ENCODE results near the gene TTLL9. TPM values are rescaled to one million over a fixed set of nuclear protein-coding genes. Genes with fewer than 3 reads are reported as not detected.
A peak's percentile ranks its signal among the peaks of the same experiment; 100 is the strongest.

TTLL9 gene
- total RNA-seq, 2 experiments from 2014 or later, result not detected

DNA sequence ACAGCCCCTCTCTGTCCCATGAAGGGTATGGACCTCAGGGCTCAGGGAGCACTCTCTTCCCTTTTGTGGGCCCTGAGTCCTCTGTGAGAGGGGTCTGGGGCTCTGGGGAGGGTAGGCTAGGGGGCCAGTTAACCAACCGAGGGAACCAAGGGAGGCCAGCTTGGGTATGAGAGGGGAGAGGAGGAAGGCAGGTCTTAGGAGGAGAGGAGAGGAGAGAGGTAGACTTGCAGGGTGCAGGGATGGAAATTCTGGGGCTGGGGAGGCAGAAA lies 827 bp upstream of the TTLL9 start:
- POLR2A ChIA-PET, result no interaction called here
- H3K36me3 Mint-ChIP-seq, result no peaks in the 10 kb centered on the region
- peak overlapping the region; percentile 82 for H3K4me3 Mint-ChIP-seq
- peak; percentile 18 for ATAC-seq (ENCODE audit: low read depth)
- H3K27ac Mint-ChIP-seq, result no peak overlapping the region
- peaks cover 72% of the 10 kb centered on the region for H3K27me3 Mint-ChIP-seq
- peaks cover 11% of the 10 kb centered on the region for H3K4me1 Mint-ChIP-seq
- DNase-seq, result no peak
- H3K9me3 Mint-ChIP-seq, result no peaks in the 10 kb centered on the region

DNA sequence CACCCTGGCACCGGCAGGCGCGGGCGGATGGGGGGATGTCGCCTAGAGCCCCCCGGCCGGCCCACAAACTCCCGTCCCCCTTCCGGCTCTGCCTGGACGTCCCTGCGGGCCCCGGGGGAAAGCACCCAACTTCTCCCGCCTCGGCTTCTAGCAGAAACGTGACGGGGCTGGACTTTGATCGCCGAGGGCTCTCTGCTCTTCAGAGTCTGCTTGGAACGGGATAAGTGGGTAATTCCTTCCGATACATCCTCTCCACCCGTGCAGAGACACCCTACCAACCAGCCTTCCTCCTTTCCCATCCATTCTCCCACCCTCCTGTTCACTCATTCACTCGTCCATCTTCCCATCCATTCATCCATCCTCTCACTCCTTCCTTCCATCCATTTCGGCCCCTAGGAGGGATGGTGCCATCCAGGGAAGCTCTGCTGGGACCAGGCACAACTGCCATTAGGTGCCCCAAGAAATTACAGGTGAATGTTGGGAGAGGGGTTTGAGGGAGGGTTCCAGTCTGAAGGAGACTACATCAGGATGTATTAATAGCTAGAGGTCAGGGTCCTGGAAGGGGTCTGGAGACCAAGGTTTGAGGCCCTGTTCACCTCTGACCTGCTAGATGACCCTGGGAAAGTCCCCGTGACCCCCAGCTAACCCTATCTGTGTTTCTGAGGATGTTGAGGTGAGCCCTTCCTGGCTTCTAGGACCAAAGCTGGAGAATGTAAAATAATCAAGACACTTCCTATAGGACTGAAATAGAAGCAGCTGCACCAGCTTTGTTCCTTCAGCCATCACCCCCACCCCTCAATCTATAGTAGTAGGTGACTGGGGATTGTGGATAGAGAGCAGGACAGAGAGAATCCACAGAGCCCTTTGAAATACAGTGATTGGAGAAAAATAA lies 538 bp downstream of the TTLL9 start:
- H3K36me3 Mint-ChIP-seq, result no peaks in the 10 kb centered on the region
- no peak overlapping the region for H3K27ac Mint-ChIP-seq
- ATAC-seq (ENCODE audit: low read depth) (no peak), DNase-seq (no peak)
- POLR2A ChIA-PET, result no interaction called here
- peak overlapping the region; percentile 70 for H3K4me3 Mint-ChIP-seq
- peaks cover 11% of the 10 kb centered on the region for H3K4me1 Mint-ChIP-seq
- peaks cover 65% of the 10 kb centered on the region for H3K27me3 Mint-ChIP-seq
- H3K9me3 Mint-ChIP-seq, result no peaks in the 10 kb centered on the region

DNA sequence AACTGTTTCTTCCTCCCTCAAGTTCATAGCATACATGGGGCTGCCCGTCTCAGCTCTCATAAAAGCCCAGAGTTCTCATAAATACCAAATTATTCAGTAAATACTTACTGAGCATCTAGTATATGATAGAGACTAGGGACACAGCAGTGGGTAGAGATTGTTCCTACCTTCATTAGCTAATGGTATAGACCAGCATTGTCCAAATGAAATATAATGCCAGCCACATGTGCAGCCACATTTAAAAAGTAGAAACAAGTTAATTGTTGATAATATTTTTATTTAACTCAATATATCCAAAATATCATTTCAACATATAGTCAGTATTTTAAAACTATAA lies 1.2 kb downstream of the TTLL9 start:
- Mint-ChIP-seq H3K4me1 (peaks cover 11% of the 10 kb centered on the region), H3K4me3 (no peak overlapping the region), H3K36me3 (no peaks in the 10 kb centered on the region), H3K27me3 (peaks cover 67% of the 10 kb centered on the region), H3K27ac (no peak overlapping the region), H3K9me3 (no peaks in the 10 kb centered on the region)
- ATAC-seq (ENCODE audit: low read depth) (no peak), DNase-seq (no peak)
- POLR2A ChIA-PET, result no interaction called here

DNA sequence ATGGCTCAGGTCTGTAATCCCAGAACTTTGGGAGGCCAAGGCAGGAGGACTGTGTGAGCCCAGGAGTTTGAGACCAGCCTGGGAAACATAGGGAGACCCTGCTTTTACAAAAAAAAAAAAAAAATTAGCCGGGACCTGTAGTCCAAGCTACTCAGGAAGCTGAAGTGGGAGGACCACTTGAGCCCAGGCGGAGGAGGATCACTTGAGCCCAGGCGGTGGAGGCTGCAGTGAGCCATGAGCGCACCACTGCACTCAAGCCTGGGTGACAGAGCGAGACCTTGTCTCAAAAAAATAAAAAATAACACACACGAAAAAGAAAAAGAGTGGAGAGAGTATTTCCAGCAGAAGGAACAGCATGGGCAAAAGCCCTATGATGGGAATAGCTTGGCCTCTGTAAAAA lies 2.0 kb downstream of the TTLL9 start:
- Mint-ChIP-seq H3K27me3 (peaks cover 71% of the 10 kb centered on the region), H3K9me3 (no peaks in the 10 kb centered on the region), H3K27ac (no peak overlapping the region), H3K4me3 (no peak overlapping the region), H3K36me3 (no peaks in the 10 kb centered on the region), H3K4me1 (peaks cover 11% of the 10 kb centered on the region)
- ATAC-seq (ENCODE audit: low read depth), result no peak
- no peak for DNase-seq
- POLR2A ChIA-PET, result no interaction called here

DNA sequence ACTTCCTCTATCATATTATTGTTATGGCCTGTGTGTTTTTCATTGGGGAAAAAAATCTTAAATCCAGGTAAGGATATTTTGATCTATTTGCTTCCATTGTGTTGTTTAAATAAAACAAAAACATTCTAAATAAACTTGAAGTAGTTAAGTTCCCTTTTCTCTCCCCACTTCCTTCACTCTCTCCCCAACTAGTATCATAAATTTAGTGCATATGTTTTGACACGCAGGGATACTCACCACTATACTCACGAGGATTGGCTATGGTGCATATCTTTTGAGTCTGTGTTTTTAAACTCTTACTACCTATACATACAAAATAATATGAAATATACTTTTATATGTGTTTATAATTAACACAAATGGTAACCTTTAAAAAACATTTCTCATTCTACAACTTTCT lies 5.2 kb downstream of the TTLL9 start:
- ATAC-seq (ENCODE audit: low read depth), result no peak
- Mint-ChIP-seq H3K27ac (no peak overlapping the region), H3K36me3 (no peaks in the 10 kb centered on the region), H3K9me3 (no peaks in the 10 kb centered on the region), H3K4me3 (no peak overlapping the region), H3K4me1 (peaks cover 18% of the 10 kb centered on the region), H3K27me3 (peaks cover 60% of the 10 kb centered on the region)
- DNase-seq, result no peak
- POLR2A ChIA-PET, result no interaction called here

DNA sequence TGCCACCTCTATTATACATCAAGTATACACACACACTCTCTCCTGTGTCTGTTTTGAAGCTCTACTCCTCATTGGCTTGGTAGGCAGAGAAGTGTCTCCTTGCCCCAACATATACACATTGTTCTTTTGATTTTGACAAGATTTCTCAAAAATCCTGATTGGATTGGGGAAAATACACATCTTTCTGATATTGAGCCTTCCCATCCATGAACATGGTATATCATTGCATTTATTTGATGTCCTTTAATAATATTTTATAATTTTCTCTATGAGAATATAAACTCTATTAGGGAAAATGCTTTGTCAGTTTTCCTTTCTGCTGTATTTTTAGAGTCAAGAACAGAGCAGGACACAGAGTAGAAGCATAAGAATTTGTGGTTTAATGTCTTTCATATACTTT lies 7.2 kb downstream of the TTLL9 start:
- no peak overlapping the region for H3K27ac Mint-ChIP-seq
- H3K4me1 Mint-ChIP-seq, result peaks cover 12% of the 10 kb centered on the region
- POLR2A ChIA-PET, result no interaction called here
- no peaks in the 10 kb centered on the region for H3K36me3 Mint-ChIP-seq
- H3K9me3 Mint-ChIP-seq, result no peaks in the 10 kb centered on the region
- ATAC-seq (ENCODE audit: low read depth) (no peak), DNase-seq (no peak)
- peaks cover 48% of the 10 kb centered on the region for H3K27me3 Mint-ChIP-seq
- no peak overlapping the region for H3K4me3 Mint-ChIP-seq

DNA sequence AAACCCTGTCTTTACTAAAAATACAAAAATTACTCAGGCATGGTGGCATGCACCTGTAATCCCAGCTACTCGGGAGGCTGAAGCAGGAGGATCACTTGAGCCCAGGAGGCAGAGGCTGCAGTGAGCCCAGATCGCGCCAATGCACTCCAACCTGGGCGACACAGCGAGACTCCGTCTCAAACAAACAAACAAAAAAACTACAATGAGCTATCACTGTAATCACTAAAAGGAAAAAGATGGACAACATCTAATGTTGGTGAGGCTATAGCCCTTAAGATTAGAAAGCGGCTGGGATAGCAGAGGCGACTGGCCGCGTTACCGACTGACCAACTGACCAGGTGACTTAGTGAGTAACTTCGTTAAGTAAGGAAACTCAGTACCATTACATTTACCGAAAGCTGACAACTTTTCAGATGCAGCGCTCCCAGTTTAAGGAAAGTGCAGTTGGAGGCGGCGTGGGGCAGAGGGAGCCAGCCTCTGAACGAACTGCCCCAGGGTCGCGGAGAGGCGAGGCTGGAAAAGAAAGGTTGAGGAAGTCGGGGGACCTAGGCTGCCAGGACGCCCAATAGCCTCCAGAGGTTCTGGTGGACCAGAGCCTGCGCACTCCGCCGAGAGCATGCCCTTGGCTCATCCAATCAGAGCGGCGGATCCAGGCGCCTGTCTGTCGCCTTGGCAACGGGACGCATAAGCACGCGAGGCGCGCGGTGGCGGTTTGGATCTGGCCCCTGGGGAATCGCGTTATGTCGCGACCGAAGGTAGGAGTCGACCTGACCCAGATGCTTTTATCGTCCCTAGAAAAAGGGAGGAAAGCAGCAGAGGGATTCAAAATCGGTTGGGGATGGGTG lies 8.9 kb downstream of the TTLL9 start:
- POLR2A ChIA-PET, result interaction anchor here (0.7 to 1.1 kb wide), 3 partner anchors 18 to 636 kb away, joined by 3 to 6 read pairs (median 4); no protein-coding TSS in a partner anchor
- Mint-ChIP-seq H3K9me3 (no peaks in the 10 kb centered on the region), H3K4me3 (peak overlapping the region; percentile 95), H3K27me3 (peaks cover 32% of the 10 kb centered on the region), H3K36me3 (no peaks in the 10 kb centered on the region), H3K27ac (peak overlapping the region; percentile 57), H3K4me1 (peaks cover 12% of the 10 kb centered on the region)
- DNase-seq, result peak; percentile 77
- ATAC-seq (ENCODE audit: low read depth), result peak; percentile 90

DNA sequence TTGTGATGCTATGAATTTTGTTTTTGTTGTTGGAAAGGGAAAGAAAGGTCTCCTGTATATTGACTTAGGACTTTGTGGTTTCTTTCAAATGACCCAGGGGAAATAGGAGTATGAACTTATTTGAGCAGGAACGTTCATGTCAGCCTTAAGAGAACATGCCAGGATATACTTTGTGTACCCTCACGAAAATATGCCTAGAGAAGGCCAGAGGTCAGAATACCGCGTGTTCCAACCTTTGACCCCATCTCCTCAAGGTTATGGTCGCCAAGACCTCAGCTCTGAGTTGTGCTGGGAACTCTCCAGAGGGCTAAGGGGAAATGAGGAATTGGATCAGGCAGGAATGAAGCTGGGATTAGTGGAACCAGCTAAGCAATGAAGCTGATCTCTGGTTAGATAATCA lies 11.5 kb downstream of the TTLL9 start:
- POLR2A ChIA-PET, result no interaction called here
- H3K4me1 Mint-ChIP-seq, result peaks cover 12% of the 10 kb centered on the region

DNA sequence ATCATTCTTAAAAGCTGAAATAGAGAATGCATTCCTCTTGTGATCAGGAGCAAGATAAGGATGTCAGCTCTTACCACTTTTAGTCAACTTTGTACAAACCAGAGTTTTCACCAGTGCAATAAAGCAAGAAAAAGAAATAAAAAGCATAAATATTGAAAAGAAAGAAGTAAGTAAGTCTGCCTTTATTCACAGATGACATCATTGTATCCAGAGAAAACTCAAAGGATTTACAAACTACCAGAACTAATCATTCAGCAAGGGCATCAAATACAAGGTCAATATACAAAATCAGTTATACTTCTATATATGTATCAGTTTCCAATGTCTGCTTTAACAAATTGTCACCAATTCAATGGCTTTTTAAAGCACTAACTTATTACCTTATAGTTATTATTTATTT lies 13.4 kb downstream of the TTLL9 start:
- no peak for ATAC-seq (ENCODE audit: low read depth)
- POLR2A ChIA-PET, result no interaction called here
- Mint-ChIP-seq H3K4me1 (peaks cover 12% of the 10 kb centered on the region), H3K9me3 (no peaks in the 10 kb centered on the region), H3K36me3 (no peaks in the 10 kb centered on the region), H3K27ac (no peak overlapping the region), H3K4me3 (no peak overlapping the region), H3K27me3 (peaks cover 20% of the 10 kb centered on the region)
- DNase-seq, result no peak

More for the DNA sequence above, 11.5 kb downstream of the TTLL9 start:
- no peak for ATAC-seq (ENCODE audit: low read depth)
- no peak overlapping the region for H3K4me3 Mint-ChIP-seq
- peaks cover 29% of the 10 kb centered on the region for H3K27me3 Mint-ChIP-seq
- no peaks in the 10 kb centered on the region for H3K9me3 Mint-ChIP-seq
- H3K27ac Mint-ChIP-seq, result no peak overlapping the region
- H3K36me3 Mint-ChIP-seq, result no peaks in the 10 kb centered on the region
- DNase-seq, result no peak

DNA sequence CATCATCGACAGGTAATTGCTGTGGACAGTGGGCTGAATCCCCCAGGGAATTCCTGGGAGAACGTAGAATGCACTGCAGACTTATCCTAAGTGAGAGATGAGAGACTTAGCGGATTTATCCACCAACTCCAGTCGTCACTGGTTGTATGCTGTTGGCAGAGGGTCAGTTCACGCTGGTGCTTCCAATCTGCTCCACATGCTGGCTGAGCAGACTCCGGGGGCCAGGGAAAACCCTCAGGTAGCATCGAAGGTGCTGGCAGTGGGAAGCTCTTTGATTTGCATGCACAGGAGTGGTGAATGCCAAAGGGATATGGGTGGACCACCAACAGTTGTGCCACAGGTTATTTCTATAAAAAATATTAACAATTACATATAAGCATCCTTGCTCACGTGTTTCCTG lies 20.2 kb downstream of the TTLL9 start:
- Mint-ChIP-seq H3K9me3 (no peaks in the 10 kb centered on the region), H3K36me3 (no peaks in the 10 kb centered on the region), H3K27me3 (peaks cover 8% of the 10 kb centered on the region), H3K4me1 (no peaks in the 10 kb centered on the region), H3K27ac (no peak overlapping the region), H3K4me3 (no peak overlapping the region)
- POLR2A ChIA-PET, result no interaction called here
- DNase-seq (no peak), ATAC-seq (ENCODE audit: low read depth) (no peak)

DNA sequence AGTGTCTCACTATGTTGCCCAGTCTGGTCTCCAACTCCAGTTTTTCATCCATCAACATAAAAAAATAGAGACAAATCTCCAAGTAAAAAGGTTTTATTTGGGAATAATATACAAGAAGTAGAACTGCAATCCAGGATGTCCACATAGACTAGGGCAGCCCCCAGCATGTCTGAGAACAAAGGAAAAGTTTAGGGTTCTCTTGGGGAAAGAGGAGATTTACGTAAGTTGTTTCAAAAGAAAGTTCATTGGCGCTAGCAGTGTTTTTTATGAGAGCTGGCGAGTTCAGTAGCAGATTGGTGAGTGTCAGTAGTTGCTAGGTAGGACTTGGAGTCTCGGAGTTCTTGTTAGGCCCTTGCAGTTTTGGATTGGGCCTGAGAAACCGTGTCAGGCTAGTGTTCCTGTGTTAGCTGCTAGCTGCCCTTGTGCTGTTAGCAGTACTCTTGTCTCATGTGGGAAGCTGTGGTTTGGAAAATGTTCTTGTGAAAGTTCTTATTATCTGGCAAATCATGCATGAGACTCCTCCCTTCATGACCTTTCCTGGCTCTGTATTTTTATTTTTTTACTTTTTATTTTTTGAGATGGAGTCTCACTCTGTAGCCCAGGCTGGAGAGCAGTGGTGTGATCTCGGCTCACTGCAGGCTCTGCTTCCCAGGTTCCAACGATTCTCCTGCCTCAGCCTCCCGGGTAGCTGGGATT lies 24.7 kb downstream of the TTLL9 start:
- ATAC-seq (ENCODE audit: low read depth) (no peak), DNase-seq (no peak)
- H3K27ac Mint-ChIP-seq, result no peak overlapping the region
- no peaks in the 10 kb centered on the region for H3K4me1 Mint-ChIP-seq
- POLR2A ChIA-PET, result interaction anchor here (0.5 kb wide), 1 partner anchor 501 kb away, joined by 4 read pairs; no protein-coding TSS in a partner anchor
- H3K9me3 Mint-ChIP-seq, result no peaks in the 10 kb centered on the region
- no peaks in the 10 kb centered on the region for H3K36me3 Mint-ChIP-seq
- peaks cover 6% of the 10 kb centered on the region for H3K27me3 Mint-ChIP-seq
- no peak overlapping the region for H3K4me3 Mint-ChIP-seq

DNA sequence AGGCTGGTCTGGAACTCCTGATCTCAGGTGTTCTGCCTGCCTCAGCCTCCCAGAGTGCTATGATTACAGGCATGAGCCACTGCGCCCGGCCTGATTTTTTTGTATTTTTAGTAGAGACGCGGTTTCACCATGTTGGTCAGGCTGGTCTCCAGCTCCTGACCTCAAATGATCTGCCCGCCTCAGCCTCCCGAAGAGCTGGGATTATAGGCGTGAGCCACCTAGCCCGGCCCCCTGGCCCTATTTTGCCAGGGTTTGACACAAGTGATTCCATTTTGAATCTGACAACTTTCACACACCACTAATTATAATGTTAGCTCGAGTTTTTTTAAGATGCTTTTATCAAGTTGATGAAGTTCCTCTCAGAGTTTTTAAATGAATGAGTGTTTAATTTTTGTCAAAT lies 25.6 kb downstream of the TTLL9 start:
- POLR2A ChIA-PET, result no interaction called here
- H3K27me3 Mint-ChIP-seq, result peaks cover 6% of the 10 kb centered on the region
- no peaks in the 10 kb centered on the region for H3K9me3 Mint-ChIP-seq
- no peak overlapping the region for H3K4me3 Mint-ChIP-seq
- DNase-seq (no peak), ATAC-seq (ENCODE audit: low read depth) (no peak)
- no peaks in the 10 kb centered on the region for H3K4me1 Mint-ChIP-seq
- H3K36me3 Mint-ChIP-seq, result no peaks in the 10 kb centered on the region
- H3K27ac Mint-ChIP-seq, result no peak overlapping the region

DNA sequence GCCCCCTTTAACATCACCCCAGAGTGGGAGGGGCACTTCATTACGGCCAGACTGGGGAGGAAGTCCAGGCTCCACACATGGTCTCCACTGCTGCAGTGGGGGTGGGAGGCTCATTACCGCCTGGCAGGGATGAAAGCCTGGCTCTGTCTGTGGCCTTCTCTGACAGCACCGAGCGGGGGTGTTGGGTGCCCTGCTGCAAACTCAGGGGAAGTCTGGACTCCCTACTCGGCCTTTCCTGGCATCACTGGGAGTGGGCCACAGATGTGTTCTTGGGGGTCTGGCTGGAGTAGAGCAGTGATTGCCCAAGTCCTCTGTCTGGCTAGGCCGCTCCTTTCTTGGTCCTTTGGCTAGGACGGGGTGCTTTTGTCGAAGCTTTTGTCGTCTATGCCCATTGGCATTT lies 27.1 kb downstream of the TTLL9 start:
- H3K9me3 Mint-ChIP-seq, result no peaks in the 10 kb centered on the region
- POLR2A ChIA-PET, result no interaction called here
- no peak overlapping the region for H3K4me3 Mint-ChIP-seq
- H3K4me1 Mint-ChIP-seq, result no peaks in the 10 kb centered on the region
- ATAC-seq (ENCODE audit: low read depth) (no peak), DNase-seq (no peak)
- peaks cover 6% of the 10 kb centered on the region for H3K27me3 Mint-ChIP-seq
- H3K27ac Mint-ChIP-seq, result no peak overlapping the region
- H3K36me3 Mint-ChIP-seq, result no peaks in the 10 kb centered on the region

All from activated naive CD8-positive, alpha-beta T cell treated with anti-CD3 and anti-CD28 coated beads, Interleukin-2, amount 10 ng/mL, durations not matched to agents 7 days and 5 days (primary cell).